ENCODE results near the gene UMODL1.

DNA sequence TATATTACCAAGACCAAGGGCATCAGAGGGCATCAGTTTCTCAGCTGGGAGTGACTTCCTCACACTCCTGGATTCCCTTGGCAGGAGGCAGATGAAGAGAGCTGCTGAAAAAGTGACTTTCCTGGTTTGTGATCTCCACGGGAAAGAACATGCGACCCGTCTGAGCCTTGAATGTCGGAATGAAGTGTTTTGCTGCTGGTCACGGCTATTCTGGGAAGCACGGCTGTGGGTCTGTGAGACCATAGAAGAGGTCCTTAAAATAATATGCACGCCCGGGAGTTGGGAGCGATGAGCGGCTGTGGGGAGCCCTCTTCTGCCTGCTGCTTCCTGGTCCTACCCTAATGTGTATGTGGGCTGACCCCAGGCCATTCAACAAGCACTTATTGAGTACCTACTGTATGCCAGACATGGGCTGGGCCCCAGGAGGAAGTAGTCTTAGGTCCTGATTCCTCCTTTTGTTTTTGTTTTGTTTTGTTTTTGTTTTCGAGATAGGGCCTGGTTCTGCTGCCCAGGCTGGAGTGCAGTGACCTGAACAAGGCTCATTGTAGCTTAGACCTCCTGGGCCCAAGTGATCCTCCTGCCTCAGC lies 13.2 kb upstream of the UMODL1 start:
- TF ChIP-seq ZNF24 (IDR thresholded peaks at IDR 0.05) (no peak), CBFB (CRISPR knock-in tag; IDR thresholded peaks at IDR 0.05) (no peak), EZH2 (conservative IDR thresholded peaks at IDR 0.05; ENCODE audit: low read depth, low read length) (no peak), ZNF816 (CRISPR knock-in tag; IDR thresholded peaks at IDR 0.05; ENCODE audit: borderline replicate concordance) (no peak), HDAC2 (CRISPR knock-in tag; IDR thresholded peaks at IDR 0.05) (no peak), ZBTB20 (CRISPR knock-in tag; IDR thresholded peaks at IDR 0.05; ENCODE audit: borderline replicate concordance, low read depth) (no peak), KLF9 (CRISPR knock-in tag; IDR thresholded peaks at IDR 0.05; ENCODE audit: low read depth) (no peak), EP300 (IDR thresholded peaks at IDR 0.05; ENCODE audit: low read depth in 2 of 2, low read length in 2 of 2) (no peak), EP300 (CRISPR knock-in tag; IDR thresholded peaks at IDR 0.05; ENCODE audit: borderline replicate concordance) (no peak)
- TF ChIP-seq, protein P1, sequence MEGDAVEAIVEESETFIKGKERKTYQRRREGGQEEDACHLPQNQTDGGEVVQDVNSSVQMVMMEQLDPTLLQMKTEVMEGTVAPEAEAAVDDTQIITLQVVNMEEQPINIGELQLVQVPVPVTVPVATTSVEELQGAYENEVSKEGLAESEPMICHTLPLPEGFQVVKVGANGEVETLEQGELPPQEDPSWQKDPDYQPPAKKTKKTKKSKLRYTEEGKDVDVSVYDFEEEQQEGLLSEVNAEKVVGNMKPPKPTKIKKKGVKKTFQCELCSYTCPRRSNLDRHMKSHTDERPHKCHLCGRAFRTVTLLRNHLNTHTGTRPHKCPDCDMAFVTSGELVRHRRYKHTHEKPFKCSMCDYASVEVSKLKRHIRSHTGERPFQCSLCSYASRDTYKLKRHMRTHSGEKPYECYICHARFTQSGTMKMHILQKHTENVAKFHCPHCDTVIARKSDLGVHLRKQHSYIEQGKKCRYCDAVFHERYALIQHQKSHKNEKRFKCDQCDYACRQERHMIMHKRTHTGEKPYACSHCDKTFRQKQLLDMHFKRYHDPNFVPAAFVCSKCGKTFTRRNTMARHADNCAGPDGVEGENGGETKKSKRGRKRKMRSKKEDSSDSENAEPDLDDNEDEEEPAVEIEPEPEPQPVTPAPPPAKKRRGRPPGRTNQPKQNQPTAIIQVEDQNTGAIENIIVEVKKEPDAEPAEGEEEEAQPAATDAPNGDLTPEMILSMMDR (CRISPR knock-in tag; IDR thresholded peaks at IDR 0.05) = no peak
- TF ChIP-seq, protein P2, sequence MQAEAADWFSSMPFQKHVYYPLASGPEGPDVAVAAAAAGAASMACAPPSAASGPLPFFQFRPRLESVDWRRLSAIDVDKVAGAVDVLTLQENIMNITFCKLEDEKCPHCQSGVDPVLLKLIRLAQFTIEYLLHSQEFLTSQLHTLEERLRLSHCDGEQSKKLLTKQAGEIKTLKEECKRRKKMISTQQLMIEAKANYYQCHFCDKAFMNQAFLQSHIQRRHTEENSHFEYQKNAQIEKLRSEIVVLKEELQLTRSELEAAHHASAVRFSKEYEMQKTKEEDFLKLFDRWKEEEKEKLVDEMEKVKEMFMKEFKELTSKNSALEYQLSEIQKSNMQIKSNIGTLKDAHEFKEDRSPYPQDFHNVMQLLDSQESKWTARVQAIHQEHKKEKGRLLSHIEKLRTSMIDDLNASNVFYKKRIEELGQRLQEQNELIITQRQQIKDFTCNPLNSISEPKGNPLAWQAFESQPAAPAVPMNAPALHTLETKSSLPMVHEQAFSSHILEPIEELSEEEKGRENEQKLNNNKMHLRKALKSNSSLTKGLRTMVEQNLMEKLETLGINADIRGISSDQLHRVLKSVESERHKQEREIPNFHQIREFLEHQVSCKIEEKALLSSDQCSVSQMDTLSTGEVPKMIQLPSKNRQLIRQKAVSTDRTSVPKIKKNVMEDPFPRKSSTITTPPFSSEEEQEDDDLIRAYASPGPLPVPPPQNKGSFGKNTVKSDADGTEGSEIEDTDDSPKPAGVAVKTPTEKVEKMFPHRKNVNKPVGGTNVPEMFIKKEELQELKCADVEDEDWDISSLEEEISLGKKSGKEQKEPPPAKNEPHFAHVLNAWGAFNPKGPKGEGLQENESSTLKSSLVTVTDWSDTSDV (CRISPR knock-in tag; IDR thresholded peaks at IDR 0.05) = no peak
